ENCODE data around the gene ABCF2. TPM values are rescaled to one million over a fixed set of nuclear protein-coding genes. Genes with fewer than 3 reads are reported as not detected.

The ABCF2 gene
- total and polyA plus RNA-seq, 2 of the 4 experiments (the other 2 are of a cell fraction): 46.2 to 103 TPM

DNA sequence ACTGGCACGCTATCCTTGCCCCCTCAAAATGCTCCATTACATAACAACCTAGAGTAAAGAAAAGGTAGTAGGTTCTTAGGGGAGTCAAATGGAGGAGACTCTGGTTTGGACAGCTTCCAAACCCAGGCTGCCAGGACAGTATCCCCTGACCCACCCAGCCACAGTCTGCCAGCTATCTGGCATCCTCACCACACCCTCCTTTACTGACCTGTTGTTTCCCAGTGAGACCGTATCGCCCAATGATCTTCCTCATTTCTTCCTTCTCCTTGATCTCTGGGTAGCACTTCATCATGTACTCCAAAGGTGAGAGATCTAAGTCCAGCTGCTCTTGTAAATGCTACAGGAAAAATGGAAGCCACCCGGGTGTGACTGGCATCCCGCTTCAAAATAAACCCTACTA lies 11.6 kb downstream of the ABCF2 start:
- Histone ChIP-seq H4K8ac (ENCODE audit: low read depth in 2 of 2, low read length in 2 of 2) (no peak overlapping the region), H2AFZ (replicated peaks; ENCODE audit: low read length, poor library complexity) (no peak overlapping the region), H3K23ac (ENCODE audit: low read depth, low read length) (no peak overlapping the region), H3K27ac (ENCODE audit: insufficient read depth, low read length) (no peak overlapping the region), H4K20me1 (ENCODE audit: insufficient read depth, low read length) (no peaks in the 10 kb centered on the region), H3K18ac (ENCODE audit: low read depth, low read length) (no peak overlapping the region), H3K4me1 (ENCODE audit: control insufficient read depth, insufficient read depth, low read length) (no peaks in the 10 kb centered on the region), H2AK5ac (ENCODE audit: low read depth, low read length) (no peak overlapping the region), H2BK15ac (ENCODE audit: low read depth, low read length) (no peak overlapping the region), H3K4me2 (ENCODE audit: low read depth, low read length) (no peak overlapping the region), H3K36me3 (ENCODE audit: control insufficient read depth, insufficient read depth, low read length) (peaks cover 65% of the 10 kb centered on the region), H4K5ac (ENCODE audit: low read depth, low read length) (no peak overlapping the region), H3K14ac (replicated peaks; ENCODE audit: low read depth, low read length) (no peak overlapping the region), H2AK9ac (replicated peaks; ENCODE audit: low read depth, low read length, poor library complexity) (no peak overlapping the region), H3K9me3 (ENCODE audit: control insufficient read depth, insufficient read depth, low read length) (no peaks in the 10 kb centered on the region), H3K79me1 (ENCODE audit: low read depth in 1 of 2, low read length in 2 of 2) (no peaks in the 10 kb centered on the region), H2BK120ac (ENCODE audit: low read depth, low read length) (no peak overlapping the region), H2BK20ac (ENCODE audit: low read depth, low read length) (no peak overlapping the region), H3K9me1 (ENCODE audit: insufficient read depth, low read length) (no peaks in the 10 kb centered on the region; the same call in 1 of the 2 replicates), H3K4ac (ENCODE audit: low read depth, low read length) (no peak overlapping the region), H2BK5ac (ENCODE audit: low read depth, low read length, poor library complexity, severe bottlenecking) (no peak overlapping the region), H3K9ac (ENCODE audit: low read depth, low read length) (no peak overlapping the region), H3K56ac (ENCODE audit: extremely low read depth, insufficient read depth, low read length) (no peak overlapping the region), H3K4me3 (ENCODE audit: insufficient read depth, low read depth, low read length) (no peak overlapping the region), H3K27me3 (ENCODE audit: control insufficient read depth, insufficient read depth, low read length) (no peaks in the 10 kb centered on the region), H4K91ac (ENCODE audit: insufficient read depth, low read depth, low read length) (no peak overlapping the region)
- WGBS, 2 experiments (ENCODE audit: extremely low coverage in 2 of 2, insufficient read length in 1 of 2): no CpG with 5 or more reads among the region's 5 CpGs
- in situ Hi-C loops (cut with MboI; ENCODE audit: low sequenced_read_pairs) (no loop called here), intact Hi-C loops (cut with micrococcal nuclease) (no loop called here), dilution Hi-C loops (cut with HindIII; ENCODE audit: low sequenced_read_pairs, unreplicated experiment) (no loop called here)
- CTCF ChIA-PET: no interaction called here
- no TSS peak for BruUV-seq (replicated peaks)
- DNase-seq (no peak), ATAC-seq (ENCODE audit: low read depth) (no peak)
- no peak for TF ChIP-seq RCOR1 (IDR thresholded peaks at IDR 0.05; ENCODE audit: insufficient replicate concordance, low read length)
- TF ChIP-seq, protein P1, sequence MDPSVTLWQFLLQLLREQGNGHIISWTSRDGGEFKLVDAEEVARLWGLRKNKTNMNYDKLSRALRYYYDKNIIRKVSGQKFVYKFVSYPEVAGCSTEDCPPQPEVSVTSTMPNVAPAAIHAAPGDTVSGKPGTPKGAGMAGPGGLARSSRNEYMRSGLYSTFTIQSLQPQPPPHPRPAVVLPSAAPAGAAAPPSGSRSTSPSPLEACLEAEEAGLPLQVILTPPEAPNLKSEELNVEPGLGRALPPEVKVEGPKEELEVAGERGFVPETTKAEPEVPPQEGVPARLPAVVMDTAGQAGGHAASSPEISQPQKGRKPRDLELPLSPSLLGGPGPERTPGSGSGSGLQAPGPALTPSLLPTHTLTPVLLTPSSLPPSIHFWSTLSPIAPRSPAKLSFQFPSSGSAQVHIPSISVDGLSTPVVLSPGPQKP (IDR thresholded peaks at IDR 0.05; ENCODE audit: borderline replicate concordance, low read depth, low read length): no peak
- TF ChIP-seq POLR2A (IDR thresholded peaks at IDR 0.05; ENCODE audit: low read depth, low read length): no peak
- no peak for TF ChIP-seq FOS (IDR thresholded peaks at IDR 0.05; ENCODE audit: low read depth, low read length)
- TF ChIP-seq MAFK (IDR thresholded peaks at IDR 0.05; ENCODE audit: low read depth, low read length): no peak
- TF ChIP-seq, protein P2, sequence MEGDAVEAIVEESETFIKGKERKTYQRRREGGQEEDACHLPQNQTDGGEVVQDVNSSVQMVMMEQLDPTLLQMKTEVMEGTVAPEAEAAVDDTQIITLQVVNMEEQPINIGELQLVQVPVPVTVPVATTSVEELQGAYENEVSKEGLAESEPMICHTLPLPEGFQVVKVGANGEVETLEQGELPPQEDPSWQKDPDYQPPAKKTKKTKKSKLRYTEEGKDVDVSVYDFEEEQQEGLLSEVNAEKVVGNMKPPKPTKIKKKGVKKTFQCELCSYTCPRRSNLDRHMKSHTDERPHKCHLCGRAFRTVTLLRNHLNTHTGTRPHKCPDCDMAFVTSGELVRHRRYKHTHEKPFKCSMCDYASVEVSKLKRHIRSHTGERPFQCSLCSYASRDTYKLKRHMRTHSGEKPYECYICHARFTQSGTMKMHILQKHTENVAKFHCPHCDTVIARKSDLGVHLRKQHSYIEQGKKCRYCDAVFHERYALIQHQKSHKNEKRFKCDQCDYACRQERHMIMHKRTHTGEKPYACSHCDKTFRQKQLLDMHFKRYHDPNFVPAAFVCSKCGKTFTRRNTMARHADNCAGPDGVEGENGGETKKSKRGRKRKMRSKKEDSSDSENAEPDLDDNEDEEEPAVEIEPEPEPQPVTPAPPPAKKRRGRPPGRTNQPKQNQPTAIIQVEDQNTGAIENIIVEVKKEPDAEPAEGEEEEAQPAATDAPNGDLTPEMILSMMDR (conservative IDR thresholded peaks at IDR 0.05; ENCODE audit: low read depth, low read length): no peak
- no peak for TF ChIP-seq MXI1 (IDR thresholded peaks at IDR 0.05; ENCODE audit: borderline replicate concordance, low read depth, low read length)
- no peak for TF ChIP-seq CEBPB (IDR thresholded peaks at IDR 0.05; ENCODE audit: low read depth, low read length)
- no peak for TF ChIP-seq RFX5 (IDR thresholded peaks at IDR 0.05; ENCODE audit: low read depth, low read length)
- POLR2A ChIA-PET (ENCODE audit: unreplicated experiment): no interaction called here

All from IMR-90 (cell line).